K562 (cell line): ENCODE measurements around the gene VPS13D. TPM values are rescaled to one million over a fixed set of nuclear protein-coding genes. Genes with fewer than 3 reads are reported as not detected.

ENCODE experiments used
- ARNT ChIP-seq, 2 experiments: fragments of 450-650 bp; IDR thresholded peaks; 2 replicates each; pipeline ENCODE4 v1.6.1; 2016; ENCODE audit warnings: mild to moderate bottlenecking in 1 of 2
- HMGN3 ChIP-seq: IDR thresholded peaks from 2 replicates; pipeline ENCODE4 v1.6.1; 2011; ENCODE audit warnings: borderline replicate concordance, low read depth, mild to moderate bottlenecking, mixed read lengths, low read length; ENCODE audit not compliant: insufficient read length; ENCODE audit errors: extremely low read depth
- HNRNPLL ChIP-seq: fragments of 200-400 bp; formaldehyde crosslinking; IDR thresholded peaks from 2 replicates; pipeline ENCODE4 v1.6.1; 2017; ENCODE audit warnings: low read length, low read depth, mild to moderate bottlenecking; ENCODE audit not compliant: poor library complexity, severe bottlenecking
- PCBP1 ChIP-seq: fragments of 200-400 bp; formaldehyde crosslinking; IDR thresholded peaks from 2 replicates; pipeline ENCODE4 v1.6.1; 2018; ENCODE audit warnings: mild to moderate bottlenecking, low read depth, low read length; ENCODE audit not compliant: poor library complexity, severe bottlenecking
- RBM22 ChIP-seq: fragments of 200-400 bp; formaldehyde crosslinking; IDR thresholded peaks from 2 replicates; pipeline ENCODE4 v1.6.1; 2018; ENCODE audit warnings: low read length, low read depth; ENCODE audit not compliant: poor library complexity, severe bottlenecking
- ZNF311 ChIP-seq: fragments of 250-450 bp; sonication (Bioruptor Pico); IDR thresholded peaks from 2 replicates; pipeline ENCODE4 v1.4.0; 2020; ENCODE audit warnings: mild to moderate bottlenecking, moderate library complexity
- polyA plus RNA-seq, 8 experiments: library from polyadenylated mRNA; depleted of rRNA in 4 of 8; stranded (reverse) in 5 of 8; unstranded in 3 of 8; fragments of >200 nt; fragmentation: Nextera tagmentation in 2 of 8; fragmentation: Illumina TruSeq in 1 of 8; extraction: Ambion mirVana in 2 of 8; extraction: Trizol in 1 of 8; gene quantifications; 2 replicates each; pipeline versions ENCODE4 v1.2.1 to v1.2.3, GENCODE V29; 2011 to 2014; ENCODE audit warnings: inconsistent platforms in 1 of 8, missing spikeins in 1 of 8
- total RNA-seq, 7 experiments: library from RNA; depleted of rRNA in 6 of 7; stranded (reverse); fragments of >200 nt in 6 of 7; fragmentation: Illumina TruSeq in 2 of 7; extraction: Trizol in 2 of 7; gene quantifications; 2 replicates each; pipeline versions ENCODE4 v1.2.1 to v1.2.3, GENCODE V29; 2011 to 2021; ENCODE audit warnings: low replicate concordance in 1 of 7
- TF ChIP-seq, protein P1 (sequence below): sonication (generic); formaldehyde crosslinking; IDR thresholded peaks from 2 replicates; pipeline ENCODE4 v1.8.1; 2023; ENCODE audit warnings: mild to moderate bottlenecking, missing genetic modification reagents, moderate library complexity
- TF ChIP-seq, protein P2 (sequence below): sonication (generic); IDR thresholded peaks from 2 replicates; pipeline ENCODE4 v1.6.1; 2016
- TF ChIP-seq, protein P3 (sequence below): sonication (generic); formaldehyde crosslinking; IDR thresholded peaks from 2 replicates; pipeline ENCODE4 v1.8.0; 2022; ENCODE audit warnings: mild to moderate bottlenecking, missing genetic modification reagents, borderline replicate concordance
- TF ChIP-seq, protein P4 (sequence below): fragments of 450-650 bp; IDR thresholded peaks from 2 replicates; pipeline ENCODE4 v1.6.1; 2016; ENCODE audit warnings: low read depth

VPS13D gene
- total and polyA plus RNA-seq, 9 of the 15 experiments (the other 6 are each of a cell fraction or from before 2014, with no cell fraction given): 6.1 to 51.5 (median 38.5) TPM

DNA sequence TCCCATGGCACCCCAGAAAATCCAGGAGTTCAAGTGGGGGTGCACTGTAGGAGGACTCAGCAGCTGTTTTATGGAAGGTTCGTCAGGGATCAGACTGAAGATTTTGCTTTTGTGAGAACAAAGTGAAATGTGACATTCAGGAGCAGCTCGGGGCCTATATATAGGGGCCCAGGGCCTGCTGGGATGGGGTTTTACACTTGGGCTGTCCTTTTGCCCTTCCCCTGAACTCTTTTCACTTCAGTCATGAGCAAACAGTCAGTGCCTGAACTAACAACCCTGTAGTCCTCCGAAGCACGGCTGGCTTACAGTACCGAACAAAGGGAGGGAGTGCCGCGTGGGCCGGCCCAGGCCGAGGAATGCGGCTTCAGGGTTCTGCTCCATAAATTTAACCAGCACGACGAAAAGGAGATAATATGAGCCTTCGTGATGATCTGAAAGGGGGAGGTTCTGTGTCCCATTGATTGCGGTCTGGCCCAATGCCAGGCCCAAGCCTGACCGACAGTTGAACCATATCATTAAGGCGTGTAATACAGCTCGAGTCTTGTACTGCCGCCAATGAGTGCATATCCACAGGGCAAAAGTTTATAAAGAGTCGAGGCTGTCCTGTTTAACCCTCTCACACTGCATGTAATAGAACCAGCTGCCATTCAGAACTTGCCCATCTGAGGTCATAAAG is 248.2 kb downstream of the VPS13D start (continued):
- TF ChIP-seq, protein P1, sequence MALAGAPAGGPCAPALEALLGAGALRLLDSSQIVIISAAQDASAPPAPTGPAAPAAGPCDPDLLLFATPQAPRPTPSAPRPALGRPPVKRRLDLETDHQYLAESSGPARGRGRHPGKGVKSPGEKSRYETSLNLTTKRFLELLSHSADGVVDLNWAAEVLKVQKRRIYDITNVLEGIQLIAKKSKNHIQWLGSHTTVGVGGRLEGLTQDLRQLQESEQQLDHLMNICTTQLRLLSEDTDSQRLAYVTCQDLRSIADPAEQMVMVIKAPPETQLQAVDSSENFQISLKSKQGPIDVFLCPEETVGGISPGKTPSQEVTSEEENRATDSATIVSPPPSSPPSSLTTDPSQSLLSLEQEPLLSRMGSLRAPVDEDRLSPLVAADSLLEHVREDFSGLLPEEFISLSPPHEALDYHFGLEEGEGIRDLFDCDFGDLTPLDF (CRISPR knock-in tag): 0 out of 2 replicates have a peak, but pooled peaks have one; percentile 26
- TF ChIP-seq HMGN3 (peak; percentile 81), ARNT (IDR thresholded peaks at IDR 0.05) (peak; percentile 65 to 89; a peak in 3 of 4 replicates), ZNF311 (0 out of 2 replicates have a peak, but pooled peaks have one; percentile 26), RBM22 (no peak), HNRNPLL (no peak), PCBP1 (no peak)
- TF ChIP-seq, protein P2, sequence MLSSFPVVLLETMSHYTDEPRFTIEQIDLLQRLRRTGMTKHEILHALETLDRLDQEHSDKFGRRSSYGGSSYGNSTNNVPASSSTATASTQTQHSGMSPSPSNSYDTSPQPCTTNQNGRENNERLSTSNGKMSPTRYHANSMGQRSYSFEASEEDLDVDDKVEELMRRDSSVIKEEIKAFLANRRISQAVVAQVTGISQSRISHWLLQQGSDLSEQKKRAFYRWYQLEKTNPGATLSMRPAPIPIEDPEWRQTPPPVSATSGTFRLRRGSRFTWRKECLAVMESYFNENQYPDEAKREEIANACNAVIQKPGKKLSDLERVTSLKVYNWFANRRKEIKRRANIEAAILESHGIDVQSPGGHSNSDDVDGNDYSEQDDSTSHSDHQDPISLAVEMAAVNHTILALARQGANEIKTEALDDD: peak; percentile 95
- TF ChIP-seq, protein P3, sequence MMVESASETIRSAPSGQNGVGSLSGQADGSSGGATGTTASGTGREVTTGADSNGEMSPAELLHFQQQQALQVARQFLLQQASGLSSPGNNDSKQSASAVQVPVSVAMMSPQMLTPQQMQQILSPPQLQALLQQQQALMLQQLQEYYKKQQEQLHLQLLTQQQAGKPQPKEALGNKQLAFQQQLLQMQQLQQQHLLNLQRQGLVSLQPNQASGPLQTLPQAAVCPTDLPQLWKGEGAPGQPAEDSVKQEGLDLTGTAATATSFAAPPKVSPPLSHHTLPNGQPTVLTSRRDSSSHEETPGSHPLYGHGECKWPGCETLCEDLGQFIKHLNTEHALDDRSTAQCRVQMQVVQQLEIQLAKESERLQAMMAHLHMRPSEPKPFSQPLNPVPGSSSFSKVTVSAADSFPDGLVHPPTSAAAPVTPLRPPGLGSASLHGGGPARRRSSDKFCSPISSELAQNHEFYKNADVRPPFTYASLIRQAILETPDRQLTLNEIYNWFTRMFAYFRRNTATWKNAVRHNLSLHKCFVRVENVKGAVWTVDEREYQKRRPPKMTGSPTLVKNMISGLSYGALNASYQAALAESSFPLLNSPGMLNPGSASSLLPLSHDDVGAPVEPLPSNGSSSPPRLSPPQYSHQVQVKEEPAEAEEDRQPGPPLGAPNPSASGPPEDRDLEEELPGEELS: peak; percentile 76; the same call in 1 of the 2 replicates
- TF ChIP-seq, protein P4, sequence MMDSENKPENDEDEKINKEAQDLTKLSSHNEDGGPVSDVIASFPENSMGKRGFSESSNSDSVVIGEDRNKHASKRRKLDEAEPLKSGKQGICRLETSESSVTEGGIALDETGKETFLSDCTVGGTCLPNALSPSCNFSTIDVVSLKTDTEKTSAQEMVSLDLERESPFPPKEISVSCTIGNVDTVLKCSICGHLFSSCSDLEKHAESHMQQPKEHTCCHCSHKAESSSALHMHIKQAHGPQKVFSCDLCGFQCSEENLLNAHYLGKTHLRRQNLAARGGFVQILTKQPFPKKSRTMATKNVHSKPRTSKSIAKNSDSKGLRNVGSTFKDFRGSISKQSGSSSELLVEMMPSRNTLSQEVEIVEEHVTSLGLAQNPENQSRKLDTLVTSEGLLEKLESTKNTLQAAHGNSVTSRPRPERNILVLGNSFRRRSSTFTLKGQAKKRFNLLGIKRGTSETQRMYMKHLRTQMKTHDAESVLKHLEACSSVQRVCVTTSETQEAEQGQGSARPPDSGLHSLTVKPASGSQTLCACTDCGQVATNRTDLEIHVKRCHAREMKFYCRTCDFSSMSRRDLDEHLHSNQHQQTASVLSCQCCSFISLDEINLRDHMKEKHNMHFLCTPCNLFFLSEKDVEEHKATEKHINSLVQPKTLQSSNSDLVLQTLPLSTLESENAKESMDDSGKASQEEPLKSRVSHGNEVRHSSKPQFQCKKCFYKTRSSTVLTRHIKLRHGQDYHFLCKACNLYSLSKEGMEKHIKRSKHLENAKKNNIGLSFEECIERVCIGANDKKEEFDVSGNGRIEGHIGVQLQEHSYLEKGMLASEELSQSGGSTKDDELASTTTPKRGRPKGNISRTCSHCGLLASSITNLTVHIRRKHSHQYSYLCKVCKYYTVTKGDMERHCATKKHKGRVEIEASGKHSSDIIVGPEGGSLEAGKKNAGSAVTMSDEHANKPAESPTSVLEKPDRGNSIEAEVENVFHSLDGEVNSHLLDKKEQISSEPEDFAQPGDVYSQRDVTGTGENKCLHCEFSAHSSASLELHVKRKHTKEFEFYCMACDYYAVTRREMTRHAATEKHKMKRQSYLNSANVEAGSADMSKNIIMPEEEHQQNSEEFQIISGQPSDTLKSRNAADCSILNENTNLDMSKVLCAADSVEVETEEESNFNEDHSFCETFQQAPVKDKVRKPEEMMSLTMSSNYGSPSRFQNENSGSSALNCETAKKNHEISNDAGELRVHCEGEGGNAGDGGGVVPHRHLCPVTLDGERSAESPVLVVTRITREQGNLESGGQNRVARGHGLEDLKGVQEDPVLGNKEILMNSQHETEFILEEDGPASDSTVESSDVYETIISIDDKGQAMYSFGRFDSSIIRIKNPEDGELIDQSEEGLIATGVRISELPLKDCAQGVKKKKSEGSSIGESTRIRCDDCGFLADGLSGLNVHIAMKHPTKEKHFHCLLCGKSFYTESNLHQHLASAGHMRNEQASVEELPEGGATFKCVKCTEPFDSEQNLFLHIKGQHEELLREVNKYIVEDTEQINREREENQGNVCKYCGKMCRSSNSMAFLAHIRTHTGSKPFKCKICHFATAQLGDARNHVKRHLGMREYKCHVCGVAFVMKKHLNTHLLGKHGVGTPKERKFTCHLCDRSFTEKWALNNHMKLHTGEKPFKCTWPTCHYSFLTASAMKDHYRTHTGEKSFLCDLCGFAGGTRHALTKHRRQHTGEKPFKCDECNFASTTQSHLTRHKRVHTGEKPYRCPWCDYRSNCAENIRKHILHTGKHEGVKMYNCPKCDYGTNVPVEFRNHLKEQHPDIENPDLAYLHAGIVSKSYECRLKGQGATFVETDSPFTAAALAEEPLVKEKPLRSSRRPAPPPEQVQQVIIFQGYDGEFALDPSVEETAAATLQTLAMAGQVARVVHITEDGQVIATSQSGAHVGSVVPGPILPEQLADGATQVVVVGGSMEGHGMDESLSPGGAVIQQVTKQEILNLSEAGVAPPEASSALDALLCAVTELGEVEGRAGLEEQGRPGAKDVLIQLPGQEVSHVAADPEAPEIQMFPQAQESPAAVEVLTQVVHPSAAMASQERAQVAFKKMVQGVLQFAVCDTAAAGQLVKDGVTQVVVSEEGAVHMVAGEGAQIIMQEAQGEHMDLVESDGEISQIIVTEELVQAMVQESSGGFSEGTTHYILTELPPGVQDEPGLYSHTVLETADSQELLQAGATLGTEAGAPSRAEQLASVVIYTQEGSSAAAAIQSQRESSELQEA: no peak
